GM20431 (cell line): ENCODE data around the gene IQCB1.
"Not testable (repeated sequence)": the region's sequence is repeated elsewhere in the genome, so short reads cannot be mapped to it uniquely, and the experiment has no call there.

Source experiments
- in situ Hi-C: fragments of 300-500 bp; cut with MseI, MboI; formaldehyde crosslinking; loops from one replicate; pipeline ENCODE4 v1.15.0; 2020; ENCODE audit warnings: low sequenced_read_pairs; ENCODE audit not compliant: unreplicated experiment

IQCB1 gene

GRCh38 chr3:121750087-121750415 is 84.8 kb downstream of the IQCB1 start:
- in situ Hi-C loops = no loop called here

GRCh38 chr3:121749276-121750086 is 85.4 kb downstream of the IQCB1 start, which contains the start of gene GOLGB1:
GOLGB1 (minus strand) TSS chr3:121749741; CDS start chr3:121730971, 18,770 bp downstream.
- in situ Hi-C loops = no loop called here

DNA sequence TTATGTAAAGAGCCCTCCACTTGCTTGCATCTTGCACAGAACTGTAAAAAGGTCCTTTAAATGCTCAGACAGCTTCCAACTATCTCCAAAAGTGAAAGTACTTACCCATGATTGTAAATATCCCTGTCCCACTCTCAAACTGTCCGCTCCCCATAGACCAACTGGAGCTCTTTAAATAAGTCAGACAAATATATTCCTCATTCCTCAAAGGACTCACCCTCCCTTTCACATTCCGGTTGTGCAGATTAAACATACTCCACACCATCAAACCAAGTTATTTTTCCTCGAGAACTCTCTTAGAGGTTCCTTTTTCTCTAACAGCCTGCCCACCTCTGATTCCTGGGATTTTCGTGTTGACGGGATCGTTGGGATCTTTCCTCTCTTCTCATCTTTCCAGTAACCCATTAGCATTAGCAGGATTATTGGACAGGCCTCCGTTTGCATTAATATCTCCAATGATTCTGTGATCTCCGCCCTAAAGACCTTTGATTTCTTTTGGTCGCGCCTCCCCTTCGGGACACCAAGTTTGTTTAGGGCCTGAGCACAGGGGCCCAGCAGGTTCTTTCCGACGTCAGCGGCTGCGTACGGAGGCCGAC is 86.1 kb downstream of the IQCB1 start:
- in situ Hi-C loops = no loop called here

GRCh38 chr3:121747976-121748375 is 86.9 kb downstream of the IQCB1 start:
- in situ Hi-C loops = no loop called here

DNA sequence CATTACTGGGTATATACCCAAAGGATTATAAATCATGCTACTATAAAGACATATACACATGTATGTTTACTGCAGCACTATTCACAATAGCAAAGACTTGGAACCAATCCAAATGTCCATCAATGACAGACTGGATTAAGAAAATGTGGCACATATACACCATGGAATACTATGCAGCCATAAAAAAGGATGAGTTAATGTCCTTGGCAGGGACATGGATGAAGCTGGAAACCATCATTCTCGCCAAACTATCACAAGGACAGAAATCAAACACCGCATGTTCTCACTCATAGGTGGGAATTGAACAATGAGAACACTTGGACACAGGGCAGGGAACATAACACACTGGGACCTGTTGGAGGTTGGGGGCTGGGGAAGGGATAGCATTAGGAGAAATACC is 91.8 kb downstream of the IQCB1 start:
- in situ Hi-C loops = not testable (repeated sequence)

DNA sequence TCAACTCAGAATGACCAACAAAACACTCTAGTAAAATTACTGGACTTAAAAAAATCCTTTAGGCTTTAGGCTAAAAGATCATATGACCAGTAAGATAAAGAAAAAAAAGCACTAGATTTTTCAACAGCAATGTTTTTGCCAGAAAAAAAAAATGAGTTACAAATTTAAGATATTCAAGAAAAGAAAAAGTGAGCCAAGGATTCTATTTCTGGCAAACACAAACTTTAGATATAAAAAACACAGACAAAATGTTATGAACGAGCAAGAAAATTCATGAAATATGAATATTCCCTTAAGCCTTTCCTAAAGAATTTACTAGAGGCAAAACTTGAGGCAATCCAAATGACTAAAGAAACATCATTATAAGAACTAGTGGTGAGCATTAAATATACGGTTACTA is 94.0 kb downstream of the IQCB1 start:
- in situ Hi-C loops = no loop called here

DNA sequence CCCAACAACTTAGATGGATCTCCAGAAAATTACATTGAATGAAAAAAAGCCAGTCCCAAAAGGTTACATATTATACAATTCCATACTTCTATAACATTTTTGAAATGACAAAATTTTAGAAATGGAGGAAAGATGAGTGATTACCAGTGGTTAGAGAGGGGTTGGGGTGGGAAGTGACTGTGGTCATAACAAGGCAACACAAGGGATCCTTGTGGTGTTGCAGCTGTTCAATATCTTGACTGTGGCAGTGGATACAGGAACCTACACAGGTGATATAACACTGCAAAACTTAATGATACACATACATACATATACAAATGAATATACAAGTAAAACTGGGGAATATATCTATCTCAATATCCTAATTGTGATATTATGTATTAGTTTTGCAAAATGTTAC is 95.0 kb downstream of the IQCB1 start:
- in situ Hi-C loops = no loop called here

DNA sequence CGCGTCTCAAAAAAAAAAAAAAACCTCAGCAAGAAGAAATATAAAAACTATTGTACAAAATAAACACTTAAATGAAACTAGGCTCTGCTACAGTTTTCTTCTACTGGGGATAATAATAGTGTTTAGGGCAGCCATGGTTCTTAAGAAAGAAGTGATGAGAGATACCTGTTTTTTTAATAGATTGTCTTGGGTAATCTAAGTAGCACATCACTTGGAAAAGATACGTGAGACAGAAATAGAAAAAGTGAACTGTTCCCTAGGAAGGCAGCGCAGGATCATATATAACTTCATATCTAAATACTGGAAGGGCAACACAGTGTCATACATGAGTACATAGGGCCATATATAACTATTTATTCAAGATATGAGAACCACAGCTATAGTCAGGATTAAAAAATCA is 97.2 kb downstream of the IQCB1 start:
- in situ Hi-C loops = no loop called here

DNA sequence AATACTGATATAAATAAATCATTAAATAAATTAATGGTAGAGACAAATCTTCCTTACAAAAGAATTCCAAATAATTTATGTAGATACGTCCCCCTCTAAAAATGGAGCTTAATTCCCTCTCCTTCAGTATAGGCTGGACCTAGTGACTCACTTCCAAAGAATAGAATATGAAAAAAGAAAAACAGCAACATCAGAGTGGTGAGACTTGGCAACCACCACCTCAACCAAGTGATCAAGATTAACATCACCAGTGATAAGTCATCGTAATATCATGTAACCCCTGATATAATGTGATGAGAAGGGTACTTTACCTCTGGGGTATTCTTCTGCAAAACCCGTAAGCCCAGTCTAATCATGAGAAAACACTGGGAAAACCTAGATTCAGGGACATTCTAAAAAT is 98.7 kb downstream of the IQCB1 start:
- in situ Hi-C loops = no loop called here

GRCh38 chr3:121735047-121735696 is 99.7 kb downstream of the IQCB1 start:
- in situ Hi-C loops = no loop called here

DNA sequence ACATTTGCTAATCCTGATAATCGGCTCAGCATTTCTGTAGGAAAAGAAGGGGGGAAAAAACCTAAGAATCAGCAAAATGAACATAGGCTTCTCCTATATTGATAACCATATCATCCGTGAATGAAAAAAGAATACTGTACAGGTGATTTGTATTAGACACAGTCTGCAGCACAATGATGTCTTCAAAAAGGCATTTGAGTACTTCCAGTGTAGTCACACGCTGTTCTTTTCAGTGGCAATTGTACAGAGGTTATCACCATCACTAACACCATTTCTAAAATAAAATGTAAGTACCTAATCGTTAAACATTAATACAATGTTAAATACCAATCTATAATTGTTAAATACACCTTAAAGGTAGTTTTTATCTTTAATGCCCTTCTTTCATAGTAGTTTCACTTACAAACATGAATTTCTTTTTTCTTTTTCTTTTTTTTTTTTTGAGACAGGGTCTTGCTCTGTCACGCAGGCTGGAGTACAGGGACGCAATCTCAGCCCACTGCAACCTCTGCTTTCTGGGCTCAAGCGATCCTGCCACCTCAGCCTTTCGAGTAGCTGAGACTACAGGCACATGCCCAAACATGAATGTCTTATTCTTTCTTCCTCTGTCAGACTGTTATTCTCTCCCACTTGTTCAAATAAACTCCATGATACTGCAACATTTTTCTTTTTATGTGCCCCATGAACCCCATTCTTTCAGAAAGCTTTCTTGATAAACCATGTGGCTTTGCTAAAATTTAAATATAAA is 103.7 kb downstream of the IQCB1 start:
- in situ Hi-C loops = no loop called here

GRCh38 chr3:121724130-121724529 is 110.7 kb downstream of the IQCB1 start:
- in situ Hi-C loops = no loop called here

DNA sequence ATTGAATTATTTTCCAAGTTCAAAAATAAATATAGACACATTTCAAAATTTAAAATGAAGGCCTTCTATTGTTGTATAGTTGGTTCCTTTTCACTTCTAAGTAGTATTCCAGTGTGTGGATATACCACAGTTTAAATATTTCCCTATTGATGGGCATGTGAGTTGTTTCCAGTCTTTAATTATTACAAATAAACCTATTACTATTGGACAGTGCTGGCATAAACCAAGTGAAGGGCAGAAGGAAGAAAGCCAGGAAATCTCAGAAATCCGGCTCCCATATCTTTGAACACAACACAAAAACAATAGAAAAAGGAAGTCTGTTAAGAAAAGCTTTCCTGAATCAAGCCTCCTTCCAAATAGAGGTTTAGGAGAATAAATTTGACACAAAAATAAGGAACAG is 111.4 kb downstream of the IQCB1 start:
- in situ Hi-C loops = no loop called here

- in situ Hi-C loops = no loop called here
These were observed 112.4 kb downstream of the IQCB1 start for GRCh38 chr3:121722411-121722810.

DNA sequence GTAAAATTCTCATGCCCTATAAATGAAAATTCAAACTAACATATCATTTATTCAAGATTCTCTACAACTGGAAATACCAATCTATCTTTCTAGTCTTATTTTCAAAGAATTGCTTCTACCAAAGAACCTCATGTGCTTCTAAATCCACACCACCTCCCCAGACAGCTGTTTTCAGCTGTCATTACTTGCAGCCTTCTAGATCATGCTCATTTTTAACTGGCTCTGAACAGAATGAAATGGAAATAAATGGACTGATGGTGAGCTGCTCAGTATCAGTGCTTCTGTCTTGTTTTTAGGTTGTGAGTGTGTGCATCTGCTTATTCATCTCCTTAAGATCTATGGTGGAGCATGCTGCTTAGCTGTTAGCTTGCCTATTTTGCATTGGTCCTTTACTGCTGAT is 114.7 kb downstream of the IQCB1 start:
- in situ Hi-C loops = no loop called here
